GM04504 (cell line): ENCODE results near the gene BABAM2.
"Not testable (repeated sequence)": the region's sequence is repeated elsewhere in the genome, so short reads cannot be mapped to it uniquely, and the experiment has no call there.

ENCODE experiments used
- DNase-seq: peaks from one replicate; pipeline ENCODE4 v3.0.0-alpha.2; 2012; ENCODE audit warnings: low read depth

BABAM2 gene

GRCh38 chr2:27878825-27879224 is 11.7 kb upstream of the BABAM2 start:
- no peak for DNase-seq

DNA sequence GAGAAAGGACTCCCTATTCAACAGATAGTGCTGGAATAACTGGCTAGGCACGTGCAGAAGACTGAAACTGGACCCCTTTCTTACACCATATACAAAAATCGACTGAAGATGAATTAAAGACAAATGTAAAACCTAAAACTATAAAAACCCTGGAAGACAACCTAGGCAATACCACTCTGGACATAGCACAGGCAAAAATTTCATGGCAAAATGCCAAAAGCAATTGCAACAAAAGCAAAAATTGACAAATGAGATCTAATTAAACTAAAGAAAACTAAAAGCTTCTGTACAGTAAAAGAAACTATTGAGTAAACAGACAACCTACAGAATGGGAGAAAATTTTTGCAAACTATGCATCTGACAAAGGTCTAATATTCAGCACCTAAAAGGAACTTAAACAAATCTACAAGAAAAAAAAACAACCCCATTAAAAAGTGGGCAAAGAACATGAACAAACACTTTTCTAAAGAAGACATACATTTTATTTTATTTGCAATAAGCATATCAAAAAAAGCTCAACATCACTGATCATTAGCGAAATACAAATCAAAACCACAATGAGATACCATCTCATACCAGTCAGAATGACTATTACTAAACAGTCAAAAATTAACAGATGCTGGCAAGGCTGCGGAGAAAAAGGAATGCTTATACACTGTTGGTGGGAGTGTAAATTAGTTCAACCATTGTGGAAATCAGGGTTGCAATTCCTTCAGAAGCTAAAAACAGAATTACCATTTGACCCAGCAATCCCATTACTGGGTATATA is 8.5 kb upstream of the BABAM2 start:
- DNase-seq: not testable (repeated sequence)

DNA sequence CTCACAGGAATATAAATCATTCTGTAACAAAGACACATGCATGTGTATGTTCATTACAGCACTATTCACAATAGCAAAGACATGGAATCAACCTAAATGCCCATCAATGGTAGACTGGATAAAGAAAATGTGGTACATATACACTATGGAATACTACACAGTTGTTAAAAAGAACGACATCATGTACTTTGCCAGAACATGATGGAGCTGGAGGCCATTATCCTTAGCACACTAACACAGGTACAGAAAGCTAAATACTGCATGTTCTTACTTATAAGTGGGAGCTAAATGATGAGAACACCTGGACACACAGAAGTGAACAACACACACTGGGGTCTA is 8.0 kb upstream of the BABAM2 start:
- DNase-seq: not testable (repeated sequence)

DNA sequence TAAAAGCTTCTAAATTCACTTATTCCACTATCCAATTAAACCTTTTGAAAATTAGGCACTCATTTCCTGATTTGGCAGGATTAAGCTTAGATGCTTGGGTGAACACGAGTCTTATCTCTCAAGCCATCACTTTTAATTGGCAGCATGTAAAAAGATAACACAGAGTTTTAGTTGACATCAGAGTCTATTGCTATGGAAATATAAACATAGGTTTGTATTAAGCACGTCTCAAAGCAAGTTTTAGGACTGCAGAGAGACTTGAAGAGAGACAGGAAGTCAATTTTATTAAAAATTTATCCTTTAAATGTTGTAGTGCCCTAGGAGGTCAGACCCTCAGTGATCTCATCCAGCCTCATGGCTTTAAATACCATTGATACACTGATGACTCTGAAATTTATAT is 5.9 kb upstream of the BABAM2 start:
- DNase-seq: no peak

GRCh38 chr2:27885234-27885633 is 5.3 kb upstream of the BABAM2 start:
- DNase-seq: no peak

GRCh38 chr2:27885661-27886060 is 4.9 kb upstream of the BABAM2 start:
- no peak for DNase-seq

- DNase-seq: no peak
These were observed 4.2 kb upstream of the BABAM2 start for GRCh38 chr2:27886322-27886721.

DNA sequence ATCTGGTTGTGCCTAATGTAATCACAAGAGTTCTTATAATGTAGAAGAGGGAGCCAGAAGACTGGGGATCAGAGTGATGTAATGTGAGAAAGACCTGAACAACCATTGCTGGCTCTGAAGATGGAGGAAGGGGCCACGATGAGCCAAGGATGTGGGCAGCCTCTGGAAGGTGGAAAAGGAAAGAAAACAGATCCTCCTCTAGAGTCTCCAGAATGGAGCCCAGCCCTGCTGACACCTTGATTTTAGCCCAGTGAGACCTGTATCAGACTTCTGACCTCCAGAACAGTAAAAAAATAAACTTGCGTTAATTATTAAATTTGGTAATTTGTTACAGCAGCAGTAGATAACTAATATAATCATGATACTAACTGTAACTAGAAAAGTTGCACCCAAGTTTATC is 3.4 kb upstream of the BABAM2 start:
- no peak for DNase-seq

- no peak for DNase-seq
These were observed 2.7 kb upstream of the BABAM2 start for GRCh38 chr2:27887830-27888229.

GRCh38 chr2:27888790-27889189 is 1.7 kb upstream of the BABAM2 start:
- DNase-seq: peak; percentile 35

GRCh38 chr2:27889774-27890145 is 769 bp upstream of the BABAM2 start:
- no peak for DNase-seq

GRCh38 chr2:27890924-27891672 is 569 bp downstream of the BABAM2 start:
- no peak for DNase-seq

DNA sequence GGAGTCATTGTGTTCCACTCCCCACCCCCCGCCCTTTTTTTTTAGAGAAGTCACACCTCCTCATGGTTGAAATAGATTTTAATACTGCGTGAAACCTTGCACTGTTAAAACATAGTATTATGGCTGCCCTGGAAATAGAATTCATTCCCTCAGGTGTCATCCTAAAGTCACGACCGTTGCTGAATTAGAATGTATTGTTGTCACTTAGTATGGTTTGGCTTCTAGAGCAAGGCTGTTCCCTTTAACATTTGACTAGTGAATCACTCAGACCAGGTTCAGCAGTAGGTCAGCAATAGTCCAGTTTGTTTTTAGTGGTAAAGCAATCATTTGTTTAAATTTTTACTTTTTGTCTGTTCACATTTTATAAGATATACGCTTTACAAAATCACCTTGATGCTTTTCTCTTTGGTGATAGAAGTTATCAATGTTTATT is 1.2 kb downstream of the BABAM2 start:
- DNase-seq: no peak

DNA sequence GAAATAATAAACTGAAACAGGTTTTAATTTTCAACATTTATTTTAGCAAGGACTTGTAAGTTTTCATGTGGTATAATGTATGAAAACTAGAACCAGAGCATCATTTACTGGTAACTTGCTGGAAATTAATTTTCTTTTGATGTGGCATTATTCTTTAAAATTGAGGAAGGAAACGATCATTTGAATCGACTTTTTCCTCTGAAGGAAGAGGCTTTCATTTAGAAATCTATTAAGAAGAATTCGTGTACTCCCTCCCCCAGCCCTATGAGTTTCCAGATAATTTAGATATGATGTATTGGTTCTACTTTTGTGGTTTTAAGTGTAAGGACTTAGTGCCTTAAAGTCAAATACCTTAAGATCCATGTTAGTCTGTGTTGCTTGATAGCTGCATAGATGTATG is 2.5 kb downstream of the BABAM2 start:
- no peak for DNase-seq

- DNase-seq: no peak
These were observed 7.2 kb downstream of the BABAM2 start for GRCh38 chr2:27897717-27898116.

GRCh38 chr2:27901234-27901633 is 10.7 kb downstream of the BABAM2 start:
- DNase-seq: no peak

DNA sequence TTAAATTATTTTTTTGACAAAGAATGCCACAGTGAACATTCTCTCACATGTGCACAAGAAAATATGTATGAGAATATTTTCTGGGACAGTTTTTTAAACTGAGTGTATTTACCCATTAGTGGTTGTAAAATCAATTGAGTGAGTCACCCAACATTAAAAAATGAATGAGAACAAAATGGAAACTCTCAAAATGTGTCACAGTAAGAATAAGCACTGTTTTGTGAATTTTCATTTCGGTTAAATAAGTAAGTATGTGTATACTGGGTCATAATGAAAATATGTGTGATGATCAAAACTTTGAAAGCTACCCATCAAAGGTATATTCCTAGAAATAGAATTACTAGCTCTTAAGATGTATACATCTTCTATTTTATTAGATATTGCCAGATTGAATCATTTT is 11.6 kb downstream of the BABAM2 start:
- no peak for DNase-seq

GRCh38 chr2:27903018-27903417 is 12.5 kb downstream of the BABAM2 start:
- no peak for DNase-seq

DNA sequence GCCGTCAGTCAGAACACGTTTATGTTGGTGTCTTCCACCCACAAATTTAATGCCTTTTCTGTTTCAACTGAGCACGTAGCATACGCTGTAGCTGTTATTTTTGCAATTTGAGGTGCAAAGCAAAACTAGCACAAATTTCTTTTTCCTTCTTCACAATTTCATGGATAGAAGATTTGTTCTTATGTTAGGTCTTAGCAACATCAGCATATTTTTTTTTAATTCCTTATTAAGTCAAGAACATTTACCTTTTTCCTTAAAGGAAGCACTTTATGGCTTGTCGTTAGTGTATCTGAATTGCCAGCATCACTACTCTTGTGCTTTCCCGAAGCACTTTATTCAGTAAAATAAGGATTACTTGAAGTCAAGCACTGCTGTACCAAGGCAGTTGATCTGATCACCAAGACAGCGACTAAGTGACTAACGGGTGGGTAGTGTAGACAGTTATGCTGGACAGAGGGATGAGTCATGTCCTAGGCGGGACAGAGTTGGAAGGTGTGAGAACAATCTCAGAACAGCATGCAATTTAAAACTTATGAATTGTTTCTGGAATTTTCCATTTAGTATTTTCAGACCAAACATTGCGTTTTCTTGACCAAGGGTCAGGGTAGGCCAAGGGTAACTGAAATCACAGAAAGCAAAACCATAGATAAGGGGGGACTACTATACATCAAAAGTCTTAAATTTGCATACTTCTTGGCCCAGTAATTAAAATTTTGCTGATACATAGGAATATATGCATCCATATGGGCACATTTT is 13.3 kb downstream of the BABAM2 start:
- DNase-seq: no peak

DNA sequence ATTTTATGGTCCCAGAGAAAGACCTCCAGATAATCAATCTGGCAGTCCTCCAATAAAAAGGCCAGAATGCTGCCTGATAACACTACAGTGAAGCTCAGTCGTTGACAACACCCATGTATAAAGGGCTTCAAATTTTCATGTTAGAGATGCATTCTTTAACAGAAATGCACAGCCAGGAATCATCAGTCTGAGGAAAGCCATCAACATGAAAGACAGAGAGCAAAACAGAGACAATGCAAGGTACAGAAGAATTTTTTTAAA is 13.8 kb downstream of the BABAM2 start:
- DNase-seq: no peak

GRCh38 chr2:27906074-27906473 is 15.5 kb downstream of the BABAM2 start:
- DNase-seq: no peak

DNA sequence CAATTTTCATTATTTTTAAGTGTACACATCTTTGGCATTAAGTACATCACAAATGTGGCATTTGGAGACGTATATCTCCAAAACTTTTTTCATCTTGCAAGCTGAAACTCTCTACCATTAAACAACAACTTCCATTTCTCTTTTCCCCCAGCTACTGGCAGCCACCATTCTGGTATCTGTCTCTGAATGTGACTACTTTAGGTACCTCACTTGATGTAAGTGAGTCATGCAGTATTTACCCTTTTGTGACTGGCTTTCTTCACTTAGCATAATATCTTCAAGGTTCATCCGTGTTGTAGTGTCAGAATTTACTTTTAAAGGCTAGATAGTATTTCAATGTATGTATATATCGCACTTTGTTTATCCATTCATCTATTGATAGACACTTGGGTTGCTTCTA is 17.0 kb downstream of the BABAM2 start:
- DNase-seq: no peak

DNA sequence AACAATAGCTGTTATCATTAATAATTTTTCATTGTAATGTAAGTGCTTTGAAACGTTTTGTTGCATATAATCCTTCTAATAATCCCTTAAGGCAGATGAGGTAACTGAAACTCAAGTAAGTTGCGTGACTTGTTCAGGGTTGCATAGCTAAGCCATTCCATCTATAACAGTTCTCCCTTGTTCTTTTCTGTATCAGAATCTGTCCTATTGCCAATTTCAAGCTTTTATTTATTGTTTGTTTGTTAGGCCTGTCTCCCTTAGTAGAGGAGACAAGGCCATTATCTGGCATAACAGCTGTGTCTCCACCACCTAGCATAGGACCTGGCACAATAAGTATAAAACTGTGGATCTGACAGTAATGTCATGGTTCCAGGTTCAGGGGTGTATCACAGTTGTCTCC is 19.4 kb downstream of the BABAM2 start:
- no peak for DNase-seq
